SJCRH30 (cell line): ENCODE results near the gene TSHR. TPM values are rescaled to one million over a fixed set of nuclear protein-coding genes. Genes with fewer than 3 reads are reported as not detected.
A peak's percentile ranks its signal among the peaks of the same experiment; 100 is the strongest.

Experiments used
- DNase-seq, 2 experiments: peaks; one replicate each; pipeline ENCODE4 v3.0.0-alpha.2; 2015 to 2020
- H3K27ac ChIP-seq: fragments of 250-450 bp; sonication (Bioruptor Pico); 2 replicates; pipeline ENCODE4 v1.5.1; 2020; ENCODE audit warnings: mild to moderate bottlenecking, moderate library complexity
- H3K27me3 ChIP-seq: fragments of 250-450 bp; sonication (Bioruptor Pico); 2 replicates; pipeline ENCODE4 v1.5.1; 2020; ENCODE audit warnings: mild to moderate bottlenecking, moderate library complexity
- H3K36me3 ChIP-seq: fragments of 250-450 bp; sonication (Bioruptor Pico); 2 replicates; pipeline ENCODE4 v1.5.1; 2020; ENCODE audit warnings: mild to moderate bottlenecking, moderate library complexity
- H3K4me1 ChIP-seq: fragments of 250-450 bp; sonication (Bioruptor Pico); 2 replicates; pipeline ENCODE4 v1.5.1; 2020; ENCODE audit warnings: mild to moderate bottlenecking, moderate library complexity
- H3K4me3 ChIP-seq: fragments of 250-450 bp; sonication (Bioruptor Pico); 2 replicates; pipeline ENCODE4 v1.5.1; 2020; ENCODE audit warnings: mild to moderate bottlenecking, moderate library complexity
- H3K9me3 ChIP-seq: fragments of 250-450 bp; sonication (Bioruptor Pico); replicated peaks from 2 replicates; pipeline ENCODE4 v1.5.1; 2020; ENCODE audit warnings: mild to moderate bottlenecking, moderate library complexity
- total RNA-seq: library from RNA; depleted of rRNA; stranded (reverse); fragments of >200 nt; shearing (Covaris generic); gene quantifications from 2 replicates; pipeline ENCODE4 v1.2.3, GENCODE V29; 2014

Gene TSHR
- total RNA-seq, 1 experiment from 2014 or later, result 0.30 TPM

DNA sequence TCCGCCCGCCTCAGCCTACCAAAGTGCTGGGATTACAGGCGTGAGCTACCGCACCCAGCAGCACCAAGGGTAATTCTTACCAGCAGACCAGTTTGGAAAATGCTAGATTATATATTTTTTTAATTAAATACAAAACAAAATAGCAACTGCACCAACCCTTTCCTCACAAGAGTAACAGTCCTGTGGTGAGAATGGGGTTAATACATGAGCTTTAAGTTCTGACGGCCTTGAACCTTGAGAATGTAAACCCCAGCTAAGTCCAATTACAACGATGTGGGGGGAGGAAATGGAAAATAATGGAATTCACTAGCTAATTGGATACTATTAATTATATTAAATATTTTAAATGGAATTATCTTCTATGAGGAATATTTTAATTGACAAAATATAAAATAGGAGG lies 183.0 kb downstream of the TSHR start:
- no peaks in the 10 kb centered on the region for H3K36me3 ChIP-seq
- no peak overlapping the region for H3K27ac ChIP-seq
- H3K4me1 ChIP-seq, result peaks cover 8% of the 10 kb centered on the region
- no peaks in the 10 kb centered on the region for H3K9me3 ChIP-seq
- DNase-seq, result no peak
- no peaks in the 10 kb centered on the region for H3K27me3 ChIP-seq
- H3K4me3 ChIP-seq, result no peak overlapping the region

DNA sequence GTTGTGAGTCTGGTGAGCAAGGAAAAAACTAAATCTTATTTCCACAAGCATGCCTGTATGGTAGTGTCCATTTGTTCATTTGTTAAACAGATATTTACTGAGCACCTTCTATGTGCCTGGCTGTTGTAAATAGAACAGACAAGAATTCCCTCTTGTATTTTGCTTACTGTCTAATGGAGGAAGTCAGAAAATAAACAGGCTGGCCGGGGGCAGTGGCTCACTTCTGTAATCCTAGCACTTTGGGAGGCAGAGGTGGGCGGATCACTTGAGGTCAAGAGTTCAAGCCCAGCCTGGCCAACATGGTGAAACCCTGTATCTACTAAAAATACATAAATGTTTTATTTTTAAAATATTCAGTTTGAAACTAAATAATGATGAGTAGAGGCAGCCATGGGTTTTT lies 186.0 kb downstream of the TSHR start:
- Histone ChIP-seq H3K4me3 (no peak overlapping the region), H3K4me1 (peaks cover 8% of the 10 kb centered on the region)
- no peak for DNase-seq

DNA sequence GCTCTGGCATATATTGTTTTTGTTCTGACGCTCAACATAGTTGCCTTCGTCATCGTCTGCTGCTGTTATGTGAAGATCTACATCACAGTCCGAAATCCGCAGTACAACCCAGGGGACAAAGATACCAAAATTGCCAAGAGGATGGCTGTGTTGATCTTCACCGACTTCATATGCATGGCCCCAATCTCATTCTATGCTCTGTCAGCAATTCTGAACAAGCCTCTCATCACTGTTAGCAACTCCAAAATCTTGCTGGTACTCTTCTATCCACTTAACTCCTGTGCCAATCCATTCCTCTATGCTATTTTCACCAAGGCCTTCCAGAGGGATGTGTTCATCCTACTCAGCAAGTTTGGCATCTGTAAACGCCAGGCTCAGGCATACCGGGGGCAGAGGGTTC lies 188.4 kb downstream of the TSHR start:
- Histone ChIP-seq H3K9me3 (no peaks in the 10 kb centered on the region), H3K27ac (no peak overlapping the region), H3K27me3 (no peaks in the 10 kb centered on the region), H3K4me3 (no peak overlapping the region), H3K36me3 (no peaks in the 10 kb centered on the region), H3K4me1 (no peaks in the 10 kb centered on the region)
- no peak for DNase-seq

More for the DNA sequence above, 186.0 kb downstream of the TSHR start:
- no peaks in the 10 kb centered on the region for H3K9me3 ChIP-seq
- H3K27me3 ChIP-seq, result no peaks in the 10 kb centered on the region
- no peak overlapping the region for H3K27ac ChIP-seq
- H3K36me3 ChIP-seq, result no peaks in the 10 kb centered on the region

DNA sequence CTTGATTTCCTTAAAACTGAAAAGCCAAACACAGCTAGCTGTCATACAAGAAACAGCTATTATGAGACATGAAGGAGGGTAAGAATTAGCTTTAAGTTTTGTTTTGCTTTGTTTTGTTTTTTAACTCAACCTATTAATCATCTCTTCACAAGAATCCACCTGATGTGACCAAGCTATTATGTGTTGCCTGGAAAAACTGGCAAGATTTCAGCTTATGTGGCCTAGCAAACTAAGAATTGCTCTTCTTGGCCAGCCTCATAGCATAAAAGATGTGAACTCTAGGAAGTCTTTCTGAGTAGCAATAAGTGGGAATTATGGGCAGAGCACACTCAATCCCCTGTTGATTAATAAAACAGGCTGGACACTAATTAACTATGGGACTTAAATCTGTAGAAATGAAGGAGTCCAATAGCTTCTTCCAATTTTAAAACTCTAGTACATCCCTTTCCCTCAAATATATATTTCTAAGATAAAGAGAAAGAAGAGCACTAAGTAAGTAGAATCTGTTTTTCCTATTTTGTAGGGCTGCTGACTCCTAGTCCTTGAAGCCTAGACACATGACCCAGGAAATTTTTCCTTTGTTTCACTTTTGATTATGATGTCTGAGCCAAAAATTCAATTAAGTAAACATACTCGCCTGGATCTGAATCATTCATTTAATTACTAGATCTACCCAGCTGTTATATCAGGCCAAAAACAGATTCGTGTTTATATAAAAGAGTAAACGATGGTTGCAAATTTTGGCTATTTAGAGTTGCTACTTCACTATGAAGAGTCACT lies 189.6 kb downstream of the TSHR start:
- Histone ChIP-seq H3K4me1 (no peaks in the 10 kb centered on the region), H3K9me3 (no peaks in the 10 kb centered on the region), H3K4me3 (no peak overlapping the region), H3K27me3 (no peaks in the 10 kb centered on the region), H3K36me3 (no peaks in the 10 kb centered on the region), H3K27ac (no peak overlapping the region)
- DNase-seq, result no peak

DNA sequence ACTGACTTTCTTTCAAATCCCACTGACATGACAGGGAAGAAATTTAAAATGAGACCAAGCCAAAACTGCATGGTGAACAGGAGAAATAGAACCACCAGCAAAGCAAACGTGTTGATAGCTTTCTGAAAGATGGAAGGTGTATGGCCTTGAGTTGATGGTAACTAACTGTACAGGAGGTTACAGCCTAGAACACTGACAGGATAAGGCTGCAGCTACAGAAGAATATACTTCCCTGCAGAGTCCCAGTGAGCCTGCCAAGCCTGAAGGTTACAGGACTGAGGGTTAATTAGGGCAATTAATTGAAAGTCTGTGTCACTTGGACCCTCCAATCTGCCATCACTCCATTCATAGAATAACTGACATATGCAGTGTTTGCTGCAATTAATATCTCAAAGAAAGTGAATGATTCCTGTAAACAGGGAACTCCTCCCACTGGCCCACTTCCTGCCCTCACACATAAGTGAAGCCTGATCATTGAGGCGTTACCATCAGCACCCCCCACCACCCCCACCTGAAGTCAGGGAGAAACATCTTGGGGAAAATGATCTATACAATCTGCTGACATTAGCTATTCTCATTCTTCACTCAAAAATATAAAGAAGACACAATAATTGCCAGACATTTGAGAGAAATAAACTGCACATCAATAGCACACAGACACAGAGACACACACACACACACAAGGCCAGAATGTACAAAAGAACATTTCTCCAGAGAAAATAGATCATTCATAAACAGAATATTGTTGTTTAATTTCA lies 191.9 kb downstream of the TSHR start:
- Histone ChIP-seq H3K36me3 (no peaks in the 10 kb centered on the region), H3K4me3 (no peak overlapping the region), H3K9me3 (no peaks in the 10 kb centered on the region), H3K27me3 (no peaks in the 10 kb centered on the region), H3K27ac (no peak overlapping the region), H3K4me1 (no peaks in the 10 kb centered on the region)
- no peak for DNase-seq

DNA sequence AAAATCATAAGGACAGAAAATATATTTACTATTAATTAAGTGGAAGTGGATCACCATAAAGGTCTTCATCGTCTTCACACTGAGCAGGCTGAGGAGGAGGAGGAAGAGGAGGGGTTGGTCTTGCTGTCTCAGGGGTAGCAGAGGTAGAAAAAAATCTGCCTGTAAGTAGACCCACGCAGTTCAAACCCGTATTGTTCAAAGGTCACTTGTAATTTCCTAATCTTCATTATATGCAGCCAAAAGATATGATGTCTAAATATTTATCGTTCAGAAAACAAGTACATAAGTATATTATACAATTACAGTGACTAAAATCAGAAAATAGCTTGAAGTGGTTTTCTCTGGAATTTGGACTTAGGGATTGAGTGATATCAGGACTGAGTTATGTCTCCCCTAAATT lies 193.2 kb downstream of the TSHR start:
- Histone ChIP-seq H3K9me3 (no peaks in the 10 kb centered on the region), H3K4me3 (no peak overlapping the region), H3K4me1 (no peaks in the 10 kb centered on the region), H3K27ac (no peak overlapping the region), H3K36me3 (no peaks in the 10 kb centered on the region), H3K27me3 (no peaks in the 10 kb centered on the region)
- no peak for DNase-seq

DNA sequence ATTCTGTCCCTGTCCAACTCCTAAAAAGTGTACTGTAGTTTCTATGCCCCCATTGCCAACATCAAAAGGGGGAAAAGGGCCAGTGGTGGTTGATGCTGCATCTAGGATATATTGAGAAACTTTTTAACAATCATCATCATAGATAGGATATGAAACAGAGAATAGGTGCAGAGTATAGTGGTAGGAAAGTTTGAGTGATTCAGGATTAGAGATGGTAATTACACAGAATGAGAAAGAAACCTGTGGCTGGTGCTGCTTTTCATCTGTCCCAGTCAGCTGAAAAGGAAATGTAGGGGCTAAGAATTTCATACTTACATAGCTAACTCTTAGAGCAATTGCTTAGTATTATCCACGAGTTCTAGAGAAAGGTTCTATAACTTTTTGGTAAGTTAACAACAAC lies 197.8 kb downstream of the TSHR start:
- DNase-seq, result no peak
- no peak overlapping the region for H3K4me3 ChIP-seq
- H3K27ac ChIP-seq, result no peak overlapping the region
- H3K4me1 ChIP-seq, result no peaks in the 10 kb centered on the region
- H3K9me3 ChIP-seq, result no peaks in the 10 kb centered on the region
- H3K27me3 ChIP-seq, result no peaks in the 10 kb centered on the region
- H3K36me3 ChIP-seq, result no peaks in the 10 kb centered on the region

DNA sequence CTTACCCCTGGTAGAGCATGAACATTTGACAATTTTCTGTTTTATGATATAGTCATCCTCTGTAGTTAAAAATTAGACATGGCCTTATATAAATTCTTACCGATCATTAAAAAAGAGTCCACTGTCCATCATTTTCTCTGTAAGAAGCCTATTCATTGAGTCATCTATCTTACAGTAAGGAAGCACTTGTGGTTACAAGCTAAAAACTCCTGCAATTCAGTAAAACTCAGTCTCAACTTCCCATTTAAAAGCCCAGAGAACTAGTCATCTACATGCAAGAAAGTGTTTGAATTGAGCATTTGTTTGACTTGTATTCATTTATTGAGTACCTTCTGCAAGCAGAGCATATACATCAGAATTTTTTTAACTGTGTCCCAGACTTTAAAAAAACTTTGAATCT lies 202.0 kb downstream of the TSHR start:
- DNase-seq, result no peak
- no peaks in the 10 kb centered on the region for H3K4me1 ChIP-seq
- no peak overlapping the region for H3K27ac ChIP-seq
- H3K36me3 ChIP-seq, result no peaks in the 10 kb centered on the region
- H3K9me3 ChIP-seq, result no peaks in the 10 kb centered on the region
- H3K4me3 ChIP-seq, result no peak overlapping the region
- H3K27me3 ChIP-seq, result no peaks in the 10 kb centered on the region

DNA sequence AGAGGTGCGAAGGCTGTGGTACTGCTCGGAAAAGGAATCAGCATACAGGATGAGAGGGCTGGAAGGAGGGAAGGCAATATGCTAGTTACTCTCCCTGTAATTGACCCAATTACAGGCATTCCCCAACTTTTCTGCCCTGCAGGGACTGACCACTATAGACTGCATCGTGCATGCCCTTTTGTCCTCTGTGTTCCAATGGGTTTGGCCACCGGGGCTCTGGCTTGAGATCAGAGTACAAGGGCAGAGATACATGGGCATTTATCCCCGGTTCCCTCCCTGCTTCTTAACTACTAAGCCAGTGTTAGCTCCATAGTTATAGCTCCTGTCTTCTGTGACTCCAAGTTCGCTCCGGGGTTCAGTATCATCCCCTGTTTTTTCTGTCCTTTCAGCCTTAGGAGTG lies 205.7 kb downstream of the TSHR start:
- H3K27me3 ChIP-seq, result no peaks in the 10 kb centered on the region
- H3K9me3 ChIP-seq, result no peaks in the 10 kb centered on the region
- H3K4me3 ChIP-seq, result no peak overlapping the region
- no peak for DNase-seq
- no peaks in the 10 kb centered on the region for H3K4me1 ChIP-seq
- H3K27ac ChIP-seq, result no peak overlapping the region
- H3K36me3 ChIP-seq, result no peaks in the 10 kb centered on the region

DNA sequence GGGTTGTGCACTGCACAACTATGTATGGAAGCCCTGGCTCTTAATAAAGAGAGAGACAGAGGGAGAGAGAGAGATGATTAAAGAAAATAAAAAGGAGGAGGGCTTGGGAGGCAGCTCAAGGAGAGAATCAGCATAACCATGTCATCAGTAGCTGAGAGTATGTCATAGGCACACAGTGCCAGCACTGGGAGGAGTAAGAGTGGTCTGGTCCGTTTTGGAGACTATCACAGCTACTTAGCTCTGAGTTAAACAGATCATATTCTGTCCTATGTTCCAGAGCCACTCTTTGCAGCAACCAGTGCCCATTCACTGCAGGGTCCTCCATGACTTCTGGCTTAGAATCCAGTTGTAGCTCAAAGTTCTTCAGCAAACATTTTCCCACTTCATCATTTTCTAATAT lies 206.3 kb downstream of the TSHR start:
- H3K9me3 ChIP-seq, result no peaks in the 10 kb centered on the region
- H3K27me3 ChIP-seq, result no peaks in the 10 kb centered on the region
- no peak overlapping the region for H3K27ac ChIP-seq
- no peak for DNase-seq
- no peak overlapping the region for H3K4me3 ChIP-seq
- no peaks in the 10 kb centered on the region for H3K36me3 ChIP-seq
- H3K4me1 ChIP-seq, result no peaks in the 10 kb centered on the region

DNA sequence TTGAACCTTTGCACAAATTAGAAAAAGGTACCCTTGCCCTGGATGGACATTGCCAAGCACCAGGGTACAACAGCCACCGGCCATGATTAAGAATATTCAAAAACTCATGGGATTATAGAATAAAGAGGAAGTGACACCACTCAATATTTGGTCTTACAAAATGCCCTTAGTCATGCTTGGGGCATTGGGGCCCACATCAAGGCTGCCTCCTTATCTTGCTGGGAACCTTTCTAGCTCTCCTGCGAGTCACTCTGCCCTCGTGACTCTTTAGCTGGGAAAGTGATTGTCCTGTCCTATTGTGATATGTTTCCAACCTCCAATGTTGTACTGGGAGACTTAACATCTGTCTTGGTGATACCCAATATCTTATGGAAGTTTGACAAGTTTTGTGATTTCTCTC lies 207.5 kb downstream of the TSHR start:
- no peak overlapping the region for H3K4me3 ChIP-seq
- H3K27ac ChIP-seq, result no peak overlapping the region
- H3K27me3 ChIP-seq, result no peaks in the 10 kb centered on the region
- no peaks in the 10 kb centered on the region for H3K9me3 ChIP-seq
- no peak for DNase-seq
- no peaks in the 10 kb centered on the region for H3K4me1 ChIP-seq
- no peaks in the 10 kb centered on the region for H3K36me3 ChIP-seq

DNA sequence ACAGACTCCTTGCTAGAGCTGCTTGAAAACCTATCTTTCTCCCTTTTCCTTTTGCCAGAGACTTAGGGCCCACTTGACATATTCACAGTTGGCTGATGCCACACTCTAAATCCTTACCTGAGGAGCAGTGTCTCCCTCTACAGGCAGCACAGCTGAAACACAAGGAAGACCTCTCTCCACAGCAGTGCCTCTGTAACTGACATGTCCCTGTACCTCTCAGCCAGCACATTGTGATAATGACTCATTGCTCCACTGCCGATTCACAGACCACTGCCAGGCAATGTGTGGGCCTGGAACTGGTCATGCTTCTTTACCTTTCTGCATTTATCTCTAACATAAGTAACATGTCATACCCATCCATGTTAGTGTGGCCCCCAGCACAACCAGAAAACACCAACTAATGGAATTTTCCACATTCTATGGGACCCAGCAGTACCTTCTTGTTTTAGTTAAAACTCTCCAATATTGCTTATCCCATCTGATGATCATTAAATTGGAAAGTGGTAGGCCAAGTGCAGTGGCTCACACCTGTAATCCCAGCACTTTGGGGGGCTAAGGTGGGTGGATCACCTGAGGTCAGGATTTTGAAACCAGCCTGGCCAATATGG lies 208.8 kb downstream of the TSHR start:
- peak; percentile 56 to 73 for DNase-seq
- Histone ChIP-seq H3K4me1 (no peaks in the 10 kb centered on the region), H3K27ac (no peak overlapping the region), H3K27me3 (no peaks in the 10 kb centered on the region), H3K4me3 (no peak overlapping the region), H3K36me3 (no peaks in the 10 kb centered on the region), H3K9me3 (no peaks in the 10 kb centered on the region)

DNA sequence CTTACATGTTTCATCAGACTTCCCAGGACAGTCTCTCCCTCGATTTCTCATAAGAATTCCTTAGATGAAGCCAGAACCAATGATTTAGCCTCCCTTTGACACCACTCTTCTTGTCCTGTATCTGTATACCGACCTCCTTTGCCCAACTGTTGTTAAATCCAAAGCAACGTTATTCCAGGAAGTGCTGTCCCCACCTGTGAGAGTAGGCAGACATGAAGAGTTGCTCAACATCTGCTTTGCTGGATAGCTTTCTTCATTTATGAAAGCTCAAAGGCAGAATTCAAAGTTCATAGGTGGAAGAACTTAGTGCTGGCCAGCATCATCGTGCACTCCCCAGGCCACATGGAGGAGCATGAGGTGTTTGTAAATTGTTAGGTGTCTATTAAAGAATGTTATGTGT lies 209.8 kb downstream of the TSHR start:
- Histone ChIP-seq H3K4me3 (no peak overlapping the region), H3K27me3 (no peaks in the 10 kb centered on the region), H3K4me1 (no peaks in the 10 kb centered on the region), H3K36me3 (no peaks in the 10 kb centered on the region), H3K9me3 (no peaks in the 10 kb centered on the region), H3K27ac (no peak overlapping the region)
- no peak for DNase-seq

DNA sequence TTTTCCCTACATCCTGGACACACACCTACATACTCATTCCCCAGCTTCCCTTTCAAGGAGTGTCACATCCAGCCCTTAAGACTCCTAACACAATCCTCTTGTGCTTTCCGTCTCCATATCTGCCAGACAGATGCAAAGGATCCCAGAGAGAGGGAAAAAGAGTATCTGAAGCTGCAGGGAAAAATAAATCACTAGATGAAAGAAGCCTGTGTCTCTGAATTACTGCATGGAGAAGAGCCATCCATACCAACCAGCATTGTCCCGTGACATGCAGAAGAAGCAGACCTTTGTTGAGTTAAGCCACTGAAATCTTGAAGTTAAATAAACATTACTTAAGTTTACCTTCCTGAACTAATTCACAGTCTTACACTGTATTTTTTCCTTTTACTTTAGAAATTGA lies 210.7 kb downstream of the TSHR start:
- H3K9me3 ChIP-seq, result no peaks in the 10 kb centered on the region
- H3K36me3 ChIP-seq, result no peaks in the 10 kb centered on the region
- peak in 1 of 2 experiments; percentile 15 for DNase-seq
- H3K27me3 ChIP-seq, result no peaks in the 10 kb centered on the region
- no peak overlapping the region for H3K27ac ChIP-seq
- no peaks in the 10 kb centered on the region for H3K4me1 ChIP-seq
- no peak overlapping the region for H3K4me3 ChIP-seq

DNA sequence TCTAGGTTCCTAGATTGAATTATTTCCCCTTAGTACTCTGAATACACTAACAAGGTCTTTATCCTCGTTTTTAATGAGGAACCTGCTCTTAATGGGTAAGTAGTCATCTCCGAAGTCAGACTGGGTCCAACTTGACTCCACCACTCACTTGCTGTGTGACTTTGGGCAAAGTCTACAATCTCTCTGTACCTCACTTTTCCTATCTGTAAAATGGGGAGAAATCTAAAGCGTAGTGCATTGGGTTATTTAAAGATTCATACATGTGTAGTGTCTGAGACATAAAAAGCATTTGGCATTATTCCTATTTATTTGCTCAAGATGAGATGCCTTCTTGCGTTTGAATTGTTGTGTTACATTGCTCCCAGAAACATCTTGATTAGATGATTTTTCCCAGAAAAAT lies 213.8 kb downstream of the TSHR start:
- H3K27me3 ChIP-seq, result no peaks in the 10 kb centered on the region
- no peak overlapping the region; the same call in 1 of the 2 replicates for H3K4me3 ChIP-seq
- H3K27ac ChIP-seq, result no peak overlapping the region

More for the DNA sequence above, 213.8 kb downstream of the TSHR start:
- no peak for DNase-seq
- H3K36me3 ChIP-seq, result no peaks in the 10 kb centered on the region
- no peaks in the 10 kb centered on the region for H3K9me3 ChIP-seq
- no peaks in the 10 kb centered on the region for H3K4me1 ChIP-seq
